Sigmoid colon (tissue), 4 donors: ENCODE results near the gene FAM186B.

Experiments used
- CTCF ChIP-seq, 4 experiments: fragments of 450-650 bp in 3 of 4; fragments of 200-600 bp in 1 of 4; IDR thresholded peaks; one replicate each; pipeline ENCODE4 v1.5.1; 2016 to 2019; ENCODE audit warnings: antibody characterized with exemption in 4 of 4, mild to moderate bottlenecking in 3 of 4, moderate library complexity in 2 of 4
- EP300 ChIP-seq, 4 donors: sonication (generic); formaldehyde crosslinking; IDR thresholded peaks; one replicate each; pipeline ENCODE4 v1.6.1; 2017; ENCODE audit warnings: antibody characterized with exemption in 4 of 4
- POLR2A ChIP-seq, 2 donors: fragments of 450-650 bp; IDR thresholded peaks; one replicate each; pipeline ENCODE4 v1.6.1; 2016; ENCODE audit warnings: antibody characterized with exemption in 2 of 2, mild to moderate bottlenecking in 2 of 2, moderate library complexity in 2 of 2
- POLR2AphosphoS5 ChIP-seq, 4 donors: sonication (generic); formaldehyde crosslinking; IDR thresholded peaks; one replicate each; pipeline ENCODE4 v1.6.1; 2017; ENCODE audit warnings: antibody characterized with exemption in 4 of 4

GRCh38 chr12:49538510-49539403 lies 66.7 kb downstream of the FAM186B start, which contains the start of gene KCNH3:
- TF ChIP-seq CTCF (IDR thresholded peaks at IDR 0.05) (no peak), POLR2A (IDR thresholded peaks at IDR 0.05) (no peak), EP300 (IDR thresholded peaks at IDR 0.05) (no peak), POLR2AphosphoS5 (IDR thresholded peaks at IDR 0.05) (no peak)
